SK-N-SH treated with all-trans-retinoic acid at 6 μM for 48 hours (cell line): Measurements from ENCODE around the gene HLF.

ENCODE experiments used
- ARNTL ChIP-seq: fragments of 450-650 bp; formaldehyde crosslinking; IDR thresholded peaks from 2 replicates; pipeline ENCODE4 v1.5.0; 2020; ENCODE audit warnings: low read depth, mild to moderate bottlenecking, moderate library complexity, borderline replicate concordance
- CSDC2 ChIP-seq: fragments of 250-450 bp; sonication (Bioruptor Pico); IDR thresholded peaks from 2 replicates; pipeline ENCODE4 v1.5.0; 2020; ENCODE audit warnings: mild to moderate bottlenecking, moderate library complexity
- GLIS3 ChIP-seq: fragments of 250-450 bp; sonication (Bioruptor Pico); IDR thresholded peaks from 2 replicates; pipeline ENCODE4 v1.5.0; 2020; ENCODE audit warnings: mild to moderate bottlenecking, moderate library complexity
- RARB ChIP-seq: fragments of 250-450 bp; sonication (Bioruptor Pico); IDR thresholded peaks from 2 replicates; pipeline ENCODE4 v1.8.0; 2021; ENCODE audit warnings: mild to moderate bottlenecking, moderate library complexity
- TOX ChIP-seq: fragments of 250-450 bp; sonication (Bioruptor Pico); IDR thresholded peaks from 2 replicates; pipeline ENCODE4 v1.8.0; 2021; ENCODE audit warnings: mild to moderate bottlenecking, moderate library complexity, borderline replicate concordance
- ZFP3 ChIP-seq: fragments of 250-450 bp; sonication (Bioruptor Pico); IDR thresholded peaks from 2 replicates; pipeline ENCODE4 v1.5.0; 2020; ENCODE audit warnings: mild to moderate bottlenecking, moderate library complexity
- ZNF565 ChIP-seq: fragments of 450-650 bp; formaldehyde crosslinking; conservative IDR thresholded peaks from 2 replicates; pipeline ENCODE4 v1.5.0; 2020; ENCODE audit warnings: low read depth, mild to moderate bottlenecking, moderate library complexity
- TF ChIP-seq, protein P1 (sequence below): fragments of 250-450 bp; sonication (Bioruptor Pico); IDR thresholded peaks from 2 replicates; pipeline ENCODE4 v1.5.1; 2020; ENCODE audit warnings: low read depth, mild to moderate bottlenecking, moderate library complexity
- TF ChIP-seq, protein P2 (sequence below): fragments of 250-450 bp; sonication (Bioruptor Pico); IDR thresholded peaks from 2 replicates; pipeline ENCODE4 v1.8.0; 2021; ENCODE audit warnings: low read depth, mild to moderate bottlenecking, moderate library complexity, borderline replicate concordance

DNA sequence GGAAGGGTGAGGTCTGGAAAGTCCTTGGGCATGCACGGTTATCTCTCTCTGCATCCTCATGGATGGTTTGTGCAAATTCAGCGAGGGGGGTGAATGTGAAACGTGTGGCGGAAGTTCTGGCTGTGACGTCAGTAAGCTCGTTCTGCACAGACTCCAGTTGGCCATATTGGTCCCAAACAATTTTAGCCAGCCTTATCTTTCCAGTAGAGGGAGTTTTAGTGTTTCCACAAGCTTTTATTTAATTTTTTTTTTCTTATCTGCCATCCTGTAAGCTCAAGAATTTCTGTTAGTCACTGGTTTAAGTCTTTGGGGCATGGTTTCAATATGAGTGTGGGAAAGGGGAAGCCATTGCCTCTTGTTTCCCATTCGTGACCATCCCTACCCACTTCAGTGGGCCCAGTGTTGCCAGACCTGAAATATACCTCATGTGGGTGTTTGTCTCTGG is 39.0 kb downstream of the HLF start:
- no peak for TF ChIP-seq GLIS3 (CRISPR knock-in tag)
- TF ChIP-seq CSDC2 (CRISPR knock-in tag) = no peak
- TF ChIP-seq, protein P1, sequence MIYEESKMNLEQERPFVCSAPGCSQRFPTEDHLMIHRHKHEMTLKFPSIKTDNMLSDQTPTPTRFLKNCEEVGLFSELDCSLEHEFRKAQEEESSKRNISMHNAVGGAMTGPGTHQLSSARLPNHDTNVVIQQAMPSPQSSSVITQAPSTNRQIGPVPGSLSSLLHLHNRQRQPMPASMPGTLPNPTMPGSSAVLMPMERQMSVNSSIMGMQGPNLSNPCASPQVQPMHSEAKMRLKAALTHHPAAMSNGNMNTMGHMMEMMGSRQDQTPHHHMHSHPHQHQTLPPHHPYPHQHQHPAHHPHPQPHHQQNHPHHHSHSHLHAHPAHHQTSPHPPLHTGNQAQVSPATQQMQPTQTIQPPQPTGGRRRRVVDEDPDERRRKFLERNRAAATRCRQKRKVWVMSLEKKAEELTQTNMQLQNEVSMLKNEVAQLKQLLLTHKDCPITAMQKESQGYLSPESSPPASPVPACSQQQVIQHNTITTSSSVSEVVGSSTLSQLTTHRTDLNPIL (CRISPR knock-in tag) = no peak
- no peak for TF ChIP-seq ZNF565 (CRISPR knock-in tag)
- no peak for TF ChIP-seq TOX
- no peak for TF ChIP-seq RARB (CRISPR knock-in tag)
- no peak for TF ChIP-seq ZFP3 (CRISPR knock-in tag)
- no peak for TF ChIP-seq ARNTL
- TF ChIP-seq, protein P2, sequence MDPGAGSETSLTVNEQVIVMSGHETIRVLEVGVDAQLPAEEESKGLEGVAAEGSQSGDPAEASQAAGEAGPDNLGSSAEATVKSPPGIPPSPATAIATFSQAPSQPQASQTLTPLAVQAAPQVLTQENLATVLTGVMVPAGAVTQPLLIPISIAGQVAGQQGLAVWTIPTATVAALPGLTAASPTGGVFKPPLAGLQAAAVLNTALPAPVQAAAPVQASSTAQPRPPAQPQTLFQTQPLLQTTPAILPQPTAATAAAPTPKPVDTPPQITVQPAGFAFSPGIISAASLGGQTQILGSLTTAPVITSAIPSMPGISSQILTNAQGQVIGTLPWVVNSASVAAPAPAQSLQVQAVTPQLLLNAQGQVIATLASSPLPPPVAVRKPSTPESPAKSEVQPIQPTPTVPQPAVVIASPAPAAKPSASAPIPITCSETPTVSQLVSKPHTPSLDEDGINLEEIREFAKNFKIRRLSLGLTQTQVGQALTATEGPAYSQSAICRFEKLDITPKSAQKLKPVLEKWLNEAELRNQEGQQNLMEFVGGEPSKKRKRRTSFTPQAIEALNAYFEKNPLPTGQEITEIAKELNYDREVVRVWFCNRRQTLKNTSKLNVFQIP = no peak
